ENCODE measurements around the gene SLC26A9.

GRCh38 chr1:205975387-205975998 lies 32.2 kb upstream of the SLC26A9 start:
- TF ChIP-seq CTCF (conservative IDR thresholded peaks at IDR 0.05; ENCODE audit: low read depth, low read length) (no peak), EZH2 (IDR thresholded peaks at IDR 0.05; ENCODE audit: borderline replicate concordance, low read depth, low read length, poor library complexity, severe bottlenecking) (no peak)

Measured in A673 (cell line).